GM12878 (cell line): Measurements from ENCODE around the gene MSL1.

Source experiments
- CTCF ChIP-seq, 3 experiments: IDR thresholded peaks in 2 of 3; conservative IDR thresholded peaks in 1 of 3; 2 replicates each; pipeline ENCODE4 v1.5.1; 2011; ENCODE audit warnings: low read depth in 3 of 3, low read length in 3 of 3, mild to moderate bottlenecking in 3 of 3, control low read depth in 2 of 3, moderate library complexity in 2 of 3, inconsistent platforms in 1 of 3, mixed read lengths in 1 of 3; ENCODE audit not compliant: control insufficient read depth in 2 of 3, insufficient read depth in 1 of 3; ENCODE audit errors: extremely low read depth in 1 of 3
- POU2F2 ChIP-seq: IDR thresholded peaks from 3 replicates; pipeline ENCODE4 v1.6.1; 2011; ENCODE audit warnings: low read depth, mild to moderate bottlenecking, low read length, borderline replicate concordance
- SIN3A ChIP-seq: IDR thresholded peaks from 2 replicates; pipeline ENCODE4 v1.6.1; 2012; ENCODE audit warnings: low read depth, low read length, improper control_type of control experiment

GRCh38 chr17:40095351-40095943, 26.3 kb upstream of the MSL1 start:
- TF ChIP-seq POU2F2, result no peak
- TF ChIP-seq CTCF (IDR thresholded peaks at IDR 0.05 in 2 of 3, conservative IDR thresholded peaks at IDR 0.05 in 1 of 3; ENCODE audit: control insufficient read depth in 2 of 3, extremely low read depth in 1 of 3, insufficient read depth in 1 of 3, low read depth in 3 of 3, low read length in 3 of 3), result no peak
- no peak for TF ChIP-seq SIN3A
